ENCODE data around the gene NID2. TPM values are rescaled to one million over a fixed set of nuclear protein-coding genes. Genes with fewer than 3 reads are reported as not detected.
A peak's percentile ranks its signal among the peaks of the same experiment; 100 is the strongest.

The NID2 gene
- total and polyA plus RNA-seq, 9 of the 15 experiments (the other 6 are each of a cell fraction or from before 2014, with no cell fraction given), result 0.04 to 0.45 (median 0.16) TPM; not detected in 3

DNA sequence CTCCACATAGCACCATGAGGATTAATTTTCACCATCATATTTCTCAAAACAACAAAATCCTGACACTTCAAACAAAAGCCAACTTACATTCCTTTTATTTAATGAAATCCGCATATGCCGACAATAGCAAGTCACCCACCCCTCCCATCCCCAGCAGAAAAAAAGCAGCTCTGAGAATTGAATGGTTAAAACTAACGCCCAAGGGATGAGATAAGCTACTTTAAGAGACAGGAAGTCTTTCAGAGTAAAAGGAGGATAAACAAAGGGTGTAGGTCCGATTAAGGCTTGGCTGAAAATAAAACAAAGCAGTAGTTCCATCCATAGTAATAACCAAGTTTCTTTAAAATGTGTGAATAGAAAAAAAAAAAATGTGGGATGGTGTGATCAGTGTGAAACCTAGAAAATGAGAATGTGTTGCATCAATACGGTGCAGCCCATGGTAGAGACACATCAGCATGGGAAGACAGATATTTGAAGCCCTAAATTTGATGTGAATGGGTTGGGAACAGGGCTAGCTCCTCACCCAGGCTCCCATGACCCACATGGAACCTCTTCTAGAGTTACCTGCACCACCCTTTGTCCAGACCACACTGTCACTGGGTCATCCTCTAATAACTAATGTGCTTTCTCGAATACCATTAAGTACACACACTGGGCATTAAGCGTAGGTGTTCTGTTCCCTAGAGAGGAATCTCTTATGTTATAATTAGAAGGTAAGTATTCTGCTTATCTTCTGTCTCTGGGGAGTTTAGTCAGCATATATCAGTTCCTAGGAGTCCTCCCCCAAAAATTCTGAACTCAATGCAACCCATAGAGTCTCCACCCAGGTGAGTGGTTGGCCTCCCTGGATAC is 47.8 kb downstream of the NID2 start (continued):
- TF ChIP-seq, protein P1, sequence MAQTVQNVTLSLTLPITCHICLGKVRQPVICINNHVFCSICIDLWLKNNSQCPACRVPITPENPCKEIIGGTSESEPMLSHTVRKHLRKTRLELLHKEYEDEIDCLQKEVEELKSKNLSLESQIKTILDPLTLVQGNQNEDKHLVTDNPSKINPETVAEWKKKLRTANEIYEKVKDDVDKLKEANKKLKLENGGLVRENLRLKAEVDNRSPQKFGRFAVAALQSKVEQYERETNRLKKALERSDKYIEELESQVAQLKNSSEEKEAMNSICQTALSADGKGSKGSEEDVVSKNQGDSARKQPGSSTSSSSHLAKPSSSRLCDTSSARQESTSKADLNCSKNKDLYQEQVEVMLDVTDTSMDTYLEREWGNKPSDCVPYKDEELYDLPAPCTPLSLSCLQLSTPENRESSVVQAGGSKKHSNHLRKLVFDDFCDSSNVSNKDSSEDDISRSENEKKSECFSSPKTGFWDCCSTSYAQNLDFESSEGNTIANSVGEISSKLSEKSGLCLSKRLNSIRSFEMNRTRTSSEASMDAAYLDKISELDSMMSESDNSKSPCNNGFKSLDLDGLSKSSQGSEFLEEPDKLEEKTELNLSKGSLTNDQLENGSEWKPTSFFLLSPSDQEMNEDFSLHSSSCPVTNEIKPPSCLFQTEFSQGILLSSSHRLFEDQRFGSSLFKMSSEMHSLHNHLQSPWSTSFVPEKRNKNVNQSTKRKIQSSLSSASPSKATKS (CRISPR knock-in tag; IDR thresholded peaks at IDR 0.05), result no peak
- TF ChIP-seq SNRNP70 (optimal IDR thresholded peaks at IDR 0.05; ENCODE audit: low read depth, low read length) (no peak), ZKSCAN8 (CRISPR knock-in tag; IDR thresholded peaks at IDR 0.05) (no peak), FOXM1 (IDR thresholded peaks at IDR 0.05; ENCODE audit: low read depth) (no peak), FOXM1 (CRISPR knock-in tag; IDR thresholded peaks at IDR 0.05; ENCODE audit: low read depth) (no peak), ZNF133 (CRISPR knock-in tag; IDR thresholded peaks at IDR 0.05) (no peak), CAMTA2 (CRISPR knock-in tag; conservative IDR thresholded peaks at IDR 0.05) (no peak), POLR2B (IDR thresholded peaks at IDR 0.05; ENCODE audit: low read depth, partially characterized antibody) (no peak), ZNF253 (CRISPR knock-in tag; conservative IDR thresholded peaks at IDR 0.05) (no peak), EP300 (IDR thresholded peaks at IDR 0.05; ENCODE audit: low read length) (peak; percentile 49; the same call in 1 of the 2 replicates)
- TF ChIP-seq, protein P2, sequence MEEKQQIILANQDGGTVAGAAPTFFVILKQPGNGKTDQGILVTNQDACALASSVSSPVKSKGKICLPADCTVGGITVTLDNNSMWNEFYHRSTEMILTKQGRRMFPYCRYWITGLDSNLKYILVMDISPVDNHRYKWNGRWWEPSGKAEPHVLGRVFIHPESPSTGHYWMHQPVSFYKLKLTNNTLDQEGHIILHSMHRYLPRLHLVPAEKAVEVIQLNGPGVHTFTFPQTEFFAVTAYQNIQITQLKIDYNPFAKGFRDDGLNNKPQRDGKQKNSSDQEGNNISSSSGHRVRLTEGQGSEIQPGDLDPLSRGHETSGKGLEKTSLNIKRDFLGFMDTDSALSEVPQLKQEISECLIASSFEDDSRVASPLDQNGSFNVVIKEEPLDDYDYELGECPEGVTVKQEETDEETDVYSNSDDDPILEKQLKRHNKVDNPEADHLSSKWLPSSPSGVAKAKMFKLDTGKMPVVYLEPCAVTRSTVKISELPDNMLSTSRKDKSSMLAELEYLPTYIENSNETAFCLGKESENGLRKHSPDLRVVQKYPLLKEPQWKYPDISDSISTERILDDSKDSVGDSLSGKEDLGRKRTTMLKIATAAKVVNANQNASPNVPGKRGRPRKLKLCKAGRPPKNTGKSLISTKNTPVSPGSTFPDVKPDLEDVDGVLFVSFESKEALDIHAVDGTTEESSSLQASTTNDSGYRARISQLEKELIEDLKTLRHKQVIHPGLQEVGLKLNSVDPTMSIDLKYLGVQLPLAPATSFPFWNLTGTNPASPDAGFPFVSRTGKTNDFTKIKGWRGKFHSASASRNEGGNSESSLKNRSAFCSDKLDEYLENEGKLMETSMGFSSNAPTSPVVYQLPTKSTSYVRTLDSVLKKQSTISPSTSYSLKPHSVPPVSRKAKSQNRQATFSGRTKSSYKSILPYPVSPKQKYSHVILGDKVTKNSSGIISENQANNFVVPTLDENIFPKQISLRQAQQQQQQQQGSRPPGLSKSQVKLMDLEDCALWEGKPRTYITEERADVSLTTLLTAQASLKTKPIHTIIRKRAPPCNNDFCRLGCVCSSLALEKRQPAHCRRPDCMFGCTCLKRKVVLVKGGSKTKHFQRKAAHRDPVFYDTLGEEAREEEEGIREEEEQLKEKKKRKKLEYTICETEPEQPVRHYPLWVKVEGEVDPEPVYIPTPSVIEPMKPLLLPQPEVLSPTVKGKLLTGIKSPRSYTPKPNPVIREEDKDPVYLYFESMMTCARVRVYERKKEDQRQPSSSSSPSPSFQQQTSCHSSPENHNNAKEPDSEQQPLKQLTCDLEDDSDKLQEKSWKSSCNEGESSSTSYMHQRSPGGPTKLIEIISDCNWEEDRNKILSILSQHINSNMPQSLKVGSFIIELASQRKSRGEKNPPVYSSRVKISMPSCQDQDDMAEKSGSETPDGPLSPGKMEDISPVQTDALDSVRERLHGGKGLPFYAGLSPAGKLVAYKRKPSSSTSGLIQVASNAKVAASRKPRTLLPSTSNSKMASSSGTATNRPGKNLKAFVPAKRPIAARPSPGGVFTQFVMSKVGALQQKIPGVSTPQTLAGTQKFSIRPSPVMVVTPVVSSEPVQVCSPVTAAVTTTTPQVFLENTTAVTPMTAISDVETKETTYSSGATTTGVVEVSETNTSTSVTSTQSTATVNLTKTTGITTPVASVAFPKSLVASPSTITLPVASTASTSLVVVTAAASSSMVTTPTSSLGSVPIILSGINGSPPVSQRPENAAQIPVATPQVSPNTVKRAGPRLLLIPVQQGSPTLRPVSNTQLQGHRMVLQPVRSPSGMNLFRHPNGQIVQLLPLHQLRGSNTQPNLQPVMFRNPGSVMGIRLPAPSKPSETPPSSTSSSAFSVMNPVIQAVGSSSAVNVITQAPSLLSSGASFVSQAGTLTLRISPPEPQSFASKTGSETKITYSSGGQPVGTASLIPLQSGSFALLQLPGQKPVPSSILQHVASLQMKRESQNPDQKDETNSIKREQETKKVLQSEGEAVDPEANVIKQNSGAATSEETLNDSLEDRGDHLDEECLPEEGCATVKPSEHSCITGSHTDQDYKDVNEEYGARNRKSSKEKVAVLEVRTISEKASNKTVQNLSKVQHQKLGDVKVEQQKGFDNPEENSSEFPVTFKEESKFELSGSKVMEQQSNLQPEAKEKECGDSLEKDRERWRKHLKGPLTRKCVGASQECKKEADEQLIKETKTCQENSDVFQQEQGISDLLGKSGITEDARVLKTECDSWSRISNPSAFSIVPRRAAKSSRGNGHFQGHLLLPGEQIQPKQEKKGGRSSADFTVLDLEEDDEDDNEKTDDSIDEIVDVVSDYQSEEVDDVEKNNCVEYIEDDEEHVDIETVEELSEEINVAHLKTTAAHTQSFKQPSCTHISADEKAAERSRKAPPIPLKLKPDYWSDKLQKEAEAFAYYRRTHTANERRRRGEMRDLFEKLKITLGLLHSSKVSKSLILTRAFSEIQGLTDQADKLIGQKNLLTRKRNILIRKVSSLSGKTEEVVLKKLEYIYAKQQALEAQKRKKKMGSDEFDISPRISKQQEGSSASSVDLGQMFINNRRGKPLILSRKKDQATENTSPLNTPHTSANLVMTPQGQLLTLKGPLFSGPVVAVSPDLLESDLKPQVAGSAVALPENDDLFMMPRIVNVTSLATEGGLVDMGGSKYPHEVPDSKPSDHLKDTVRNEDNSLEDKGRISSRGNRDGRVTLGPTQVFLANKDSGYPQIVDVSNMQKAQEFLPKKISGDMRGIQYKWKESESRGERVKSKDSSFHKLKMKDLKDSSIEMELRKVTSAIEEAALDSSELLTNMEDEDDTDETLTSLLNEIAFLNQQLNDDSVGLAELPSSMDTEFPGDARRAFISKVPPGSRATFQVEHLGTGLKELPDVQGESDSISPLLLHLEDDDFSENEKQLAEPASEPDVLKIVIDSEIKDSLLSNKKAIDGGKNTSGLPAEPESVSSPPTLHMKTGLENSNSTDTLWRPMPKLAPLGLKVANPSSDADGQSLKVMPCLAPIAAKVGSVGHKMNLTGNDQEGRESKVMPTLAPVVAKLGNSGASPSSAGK (IDR thresholded peaks at IDR 0.05), result 0 out of 2 replicates have a peak, but pooled peaks have one; percentile 12
- TF ChIP-seq, protein P3, sequence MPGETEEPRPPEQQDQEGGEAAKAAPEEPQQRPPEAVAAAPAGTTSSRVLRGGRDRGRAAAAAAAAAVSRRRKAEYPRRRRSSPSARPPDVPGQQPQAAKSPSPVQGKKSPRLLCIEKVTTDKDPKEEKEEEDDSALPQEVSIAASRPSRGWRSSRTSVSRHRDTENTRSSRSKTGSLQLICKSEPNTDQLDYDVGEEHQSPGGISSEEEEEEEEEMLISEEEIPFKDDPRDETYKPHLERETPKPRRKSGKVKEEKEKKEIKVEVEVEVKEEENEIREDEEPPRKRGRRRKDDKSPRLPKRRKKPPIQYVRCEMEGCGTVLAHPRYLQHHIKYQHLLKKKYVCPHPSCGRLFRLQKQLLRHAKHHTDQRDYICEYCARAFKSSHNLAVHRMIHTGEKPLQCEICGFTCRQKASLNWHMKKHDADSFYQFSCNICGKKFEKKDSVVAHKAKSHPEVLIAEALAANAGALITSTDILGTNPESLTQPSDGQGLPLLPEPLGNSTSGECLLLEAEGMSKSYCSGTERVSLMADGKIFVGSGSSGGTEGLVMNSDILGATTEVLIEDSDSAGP (CRISPR knock-in tag; IDR thresholded peaks at IDR 0.05), result no peak

All from K562 (cell line).